Body of pancreas (tissue), 4 donors: ENCODE measurements around the gene PLCD3. TPM values are rescaled to one million over a fixed set of nuclear protein-coding genes. Genes with fewer than 3 reads are reported as not detected.

ENCODE experiments used
- ATAC-seq: fragments of 150-250 bp; one replicate; pipeline ENCODE4 v1.9.1; 2016
- DNase-seq, 4 donors: peaks; one replicate each; pipeline ENCODE4 v3.0.0-alpha.2; 2019
- H3K27ac ChIP-seq, 4 donors: fragments of 200-600 bp; sonication (generic); 1 replicate in 3 of 4; 2 replicates in 1 of 4; pipeline versions ENCODE4 v1.5.1 to v1.6.1; 2016 to 2019; ENCODE audit warnings: mild to moderate bottlenecking in 1 of 4, mixed read lengths in 1 of 4, moderate library complexity in 1 of 4
- H3K27me3 ChIP-seq, 2 donors: fragments of 200-600 bp; sonication (generic); one replicate each; pipeline ENCODE4 v1.6.0; 2016; ENCODE audit warnings: mild to moderate bottlenecking in 1 of 2
- H3K36me3 ChIP-seq, 2 donors: fragments of 200-600 bp; sonication (generic); replicated peaks in 1 of 2; 2 replicates each; pipeline ENCODE4 v1.5.1; 2016; ENCODE audit warnings: low read depth in 2 of 2; ENCODE audit not compliant: insufficient read depth in 1 of 2
- H3K4me1 ChIP-seq: fragments of 200-600 bp; sonication (generic); one replicate; pipeline ENCODE4 v1.6.0; 2016
- H3K4me3 ChIP-seq, 2 donors: fragments of 200-600 bp; sonication (generic); 1 replicate in 1 of 2; 2 replicates in 1 of 2; pipeline ENCODE4 v1.5.1; 2016 to 2019
- H3K9me3 ChIP-seq, 3 donors: fragments of 200-600 bp; sonication (generic); 1 replicate in 2 of 3; 2 replicates in 1 of 3; pipeline ENCODE4 v1.5.1; 2016
- POLR2A ChIP-seq, 3 donors: fragments of 450-650 bp; IDR thresholded peaks; one replicate each; pipeline ENCODE4 v1.6.1; 2016; ENCODE audit warnings: antibody characterized with exemption in 3 of 3, mild to moderate bottlenecking in 2 of 3
- WGBS, 2 donors: methylation state at CpG; one replicate each; pipeline ENCODE4 v1.1.5; 2017; 5-methylcytosine and 5-hydroxymethylcytosine counted together
- intact Hi-C: fragments of 100-400 bp; cut with DNase I; formaldehyde crosslinking; loops from one replicate; pipeline ENCODE4 v1.15.1; 2023
- total RNA-seq, 2 donors: library from RNA; depleted of rRNA; stranded (reverse); fragments of >200 nt; gene quantifications; one replicate each; pipeline ENCODE4 v1.1.0, GENCODE V29; 2016
- TF ChIP-seq, protein P1 (sequence below), 7 experiments: fragments of 450-650 bp in 4 of 7; fragments of 200-600 bp in 3 of 7; sonication (generic) in 3 of 7; IDR thresholded peaks; one replicate each; pipeline ENCODE4 v1.5.1; 2016 to 2019; ENCODE audit warnings: antibody characterized with exemption in 7 of 7

The PLCD3 gene
- total RNA-seq, 2 donors from 2014 or later = 5.4 to 23.4 TPM

DNA sequence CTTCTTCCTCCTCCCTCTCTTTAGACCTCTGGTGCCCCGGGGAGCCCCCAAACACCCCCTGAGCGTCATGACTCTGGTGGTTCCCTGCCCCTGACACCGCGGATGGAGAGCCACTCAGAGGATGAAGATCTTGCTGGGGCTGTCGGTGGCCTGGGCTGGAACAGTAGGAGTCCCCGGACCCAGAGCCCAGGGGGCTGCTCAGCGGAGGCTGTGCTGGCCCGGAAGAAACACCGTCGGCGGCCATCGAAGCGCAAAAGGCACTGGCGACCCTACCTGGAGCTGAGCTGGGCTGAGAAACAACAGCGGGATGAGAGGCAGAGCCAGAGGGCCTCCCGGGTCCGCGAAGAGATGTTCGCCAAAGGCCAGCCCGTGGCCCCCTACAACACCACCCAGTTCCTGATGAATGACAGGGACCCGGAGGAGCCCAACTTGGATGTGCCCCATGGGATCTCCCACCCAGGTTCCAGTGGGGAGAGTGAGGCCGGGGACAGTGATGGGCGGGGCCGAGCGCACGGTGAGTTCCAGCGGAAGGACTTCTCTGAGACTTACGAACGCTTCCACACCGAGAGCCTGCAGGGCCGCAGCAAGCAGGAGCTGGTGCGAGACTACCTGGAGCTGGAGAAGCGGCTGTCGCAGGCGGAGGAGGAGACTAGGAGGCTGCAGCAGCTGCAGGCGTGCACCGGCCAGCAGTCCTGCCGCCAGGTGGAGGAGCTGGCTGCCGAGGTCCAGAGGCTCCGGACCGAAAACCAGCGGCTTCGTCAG lies 36.9 kb upstream of the PLCD3 start:
- Histone ChIP-seq H3K36me3 (no peaks in the 10 kb centered on the region), H3K27me3 (no peaks in the 10 kb centered on the region), H3K4me1 (peaks cover 39% of the 10 kb centered on the region), H3K27ac (no peak overlapping the region), H3K4me3 (no peak overlapping the region), H3K9me3 (no peaks in the 10 kb centered on the region)
- WGBS, 2 donors = 94% methylated on average over 27 to 38 of the region's 43 CpGs
- intact Hi-C loops = no loop called here
- no peak for ATAC-seq
- DNase-seq = no peak
- TF ChIP-seq, protein P1, sequence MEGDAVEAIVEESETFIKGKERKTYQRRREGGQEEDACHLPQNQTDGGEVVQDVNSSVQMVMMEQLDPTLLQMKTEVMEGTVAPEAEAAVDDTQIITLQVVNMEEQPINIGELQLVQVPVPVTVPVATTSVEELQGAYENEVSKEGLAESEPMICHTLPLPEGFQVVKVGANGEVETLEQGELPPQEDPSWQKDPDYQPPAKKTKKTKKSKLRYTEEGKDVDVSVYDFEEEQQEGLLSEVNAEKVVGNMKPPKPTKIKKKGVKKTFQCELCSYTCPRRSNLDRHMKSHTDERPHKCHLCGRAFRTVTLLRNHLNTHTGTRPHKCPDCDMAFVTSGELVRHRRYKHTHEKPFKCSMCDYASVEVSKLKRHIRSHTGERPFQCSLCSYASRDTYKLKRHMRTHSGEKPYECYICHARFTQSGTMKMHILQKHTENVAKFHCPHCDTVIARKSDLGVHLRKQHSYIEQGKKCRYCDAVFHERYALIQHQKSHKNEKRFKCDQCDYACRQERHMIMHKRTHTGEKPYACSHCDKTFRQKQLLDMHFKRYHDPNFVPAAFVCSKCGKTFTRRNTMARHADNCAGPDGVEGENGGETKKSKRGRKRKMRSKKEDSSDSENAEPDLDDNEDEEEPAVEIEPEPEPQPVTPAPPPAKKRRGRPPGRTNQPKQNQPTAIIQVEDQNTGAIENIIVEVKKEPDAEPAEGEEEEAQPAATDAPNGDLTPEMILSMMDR (IDR thresholded peaks at IDR 0.05) = no peak
- no peak for TF ChIP-seq POLR2A (IDR thresholded peaks at IDR 0.05)

DNA sequence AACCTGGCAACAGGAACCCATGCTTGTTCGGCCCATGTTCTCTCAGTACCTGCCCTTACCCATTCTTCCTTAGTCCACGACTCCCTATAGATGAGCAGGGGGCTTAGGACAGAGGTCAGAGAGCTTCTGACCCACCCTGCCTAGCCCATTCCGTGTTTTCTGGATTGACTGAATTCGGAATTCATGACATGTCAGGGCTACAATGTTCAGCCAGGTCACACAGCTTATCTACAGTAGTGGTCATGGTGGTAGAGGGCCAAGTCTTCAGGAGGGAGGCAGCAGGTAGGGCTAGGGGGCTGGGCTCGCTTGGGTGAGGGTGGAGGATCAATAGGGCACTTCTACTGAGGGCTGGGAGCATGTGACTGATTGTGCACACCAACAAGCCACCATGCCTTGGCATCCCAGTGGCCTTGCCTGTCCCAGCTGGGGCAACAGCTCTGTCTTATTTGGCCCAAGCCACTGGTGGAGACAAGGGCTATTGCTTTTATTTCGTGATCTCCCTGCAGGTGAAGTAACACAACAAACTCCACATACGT lies 32.5 kb upstream of the PLCD3 start:
- Histone ChIP-seq H3K27ac (no peak overlapping the region), H3K27me3 (no peaks in the 10 kb centered on the region), H3K9me3 (no peaks in the 10 kb centered on the region), H3K4me3 (no peak overlapping the region), H3K36me3 (no peaks in the 10 kb centered on the region), H3K4me1 (peaks cover 16% of the 10 kb centered on the region)
- ATAC-seq = no peak
- intact Hi-C loops = no loop called here
- WGBS, 2 donors = 88 to 92% methylated on average over 7 of the region's 7 CpGs
- DNase-seq = no peak
- no peak for TF ChIP-seq POLR2A (IDR thresholded peaks at IDR 0.05)
- TF ChIP-seq, protein P1 (IDR thresholded peaks at IDR 0.05) = no peak

DNA sequence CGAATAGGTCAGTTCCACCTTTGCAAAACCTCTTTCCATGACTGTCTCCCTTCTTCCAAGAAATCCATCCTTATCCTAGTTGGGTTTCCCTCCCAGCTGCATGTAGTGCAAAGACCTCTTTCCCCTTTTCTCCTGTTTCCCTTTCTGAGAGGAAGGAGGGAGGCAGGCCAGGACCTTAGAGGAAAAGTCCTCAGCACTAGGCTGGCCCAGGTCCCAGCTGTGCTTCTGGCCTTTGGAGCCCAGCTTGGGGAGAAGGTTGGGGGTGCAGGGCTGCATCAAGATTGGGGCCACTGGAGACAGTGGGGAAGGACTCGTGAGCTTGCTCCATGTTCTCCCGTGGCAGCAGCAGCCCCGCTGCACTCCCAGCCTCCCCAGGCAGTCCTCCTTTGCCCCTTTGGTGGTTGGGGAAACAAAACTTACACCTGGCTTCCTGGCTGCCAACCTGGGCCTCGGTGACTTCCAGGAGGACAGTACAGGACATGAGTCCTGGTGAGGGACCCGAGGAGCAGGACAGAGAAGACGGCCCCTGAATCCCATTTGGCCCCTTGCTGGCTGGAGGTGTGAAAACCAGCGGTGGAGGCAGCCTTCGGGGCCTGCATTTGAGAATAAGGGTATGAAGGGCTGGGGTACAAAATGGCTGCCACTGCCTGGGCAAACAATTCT lies 29.8 kb upstream of the PLCD3 start:
- Histone ChIP-seq H3K4me1 (peaks cover 43% of the 10 kb centered on the region), H3K36me3 (no peaks in the 10 kb centered on the region), H3K27me3 (no peaks in the 10 kb centered on the region), H3K4me3 (no peak overlapping the region), H3K27ac (peak overlapping the region in 3 of 4 donors; percentile 38 to 78 (median 63)), H3K9me3 (no peaks in the 10 kb centered on the region)
- ATAC-seq (no peak), DNase-seq (peak in 3 of 4 donors; percentile 25 to 37 (median 27))
- intact Hi-C loops = no loop called here
- TF ChIP-seq POLR2A (IDR thresholded peaks at IDR 0.05) = no peak
- TF ChIP-seq, protein P1 (IDR thresholded peaks at IDR 0.05) = no peak
- 32 to 45% methylated on average over 7 to 9 of the region's 9 CpGs for WGBS, 2 donors

DNA sequence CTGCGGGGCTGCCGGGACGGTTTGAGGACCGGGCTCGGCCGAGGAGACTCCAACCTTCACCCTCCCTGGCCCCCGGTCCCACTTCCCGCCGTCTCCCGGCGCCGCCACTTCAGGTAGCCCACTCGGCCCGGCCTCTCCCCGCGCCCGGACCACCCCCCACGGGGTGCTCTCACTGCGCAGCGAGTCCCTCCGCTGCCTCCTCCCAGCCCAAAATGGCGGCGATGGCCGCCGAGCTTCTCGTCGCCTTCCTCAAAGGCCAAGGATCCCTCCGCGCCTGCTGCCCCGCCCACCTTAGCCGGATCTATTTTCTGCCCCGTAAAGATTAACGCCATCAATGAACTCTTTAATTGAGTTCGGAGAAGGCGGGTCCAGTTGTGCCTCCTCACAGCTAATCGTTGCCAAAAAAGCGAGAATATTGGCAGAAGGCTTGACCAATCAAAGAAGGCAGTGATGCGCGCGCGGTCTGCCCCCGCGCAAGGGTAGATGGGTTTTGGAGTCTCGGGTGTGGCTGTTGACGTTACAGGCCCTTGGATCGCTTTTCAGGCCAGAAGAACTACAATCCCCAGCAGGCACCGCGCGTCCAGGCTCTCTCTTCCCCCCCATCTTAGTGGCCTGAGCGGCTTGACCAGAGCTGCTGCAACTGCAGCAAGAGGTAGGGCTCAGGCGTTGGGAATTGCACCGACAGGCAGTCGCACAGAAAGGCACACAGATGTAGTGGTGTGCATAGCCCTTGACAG lies 29.1 kb upstream of the PLCD3 start, which contains the start of gene HEXIM2:
Gene HEXIM2 (plus strand): TSS at position 588 of the 737 bp plus-strand sequence. CDS start 919 bp downstream, outside the sequence.
- WGBS, 2 donors = 0% methylated on average over 20 to 53 of the region's 53 CpGs
- ATAC-seq (peak; percentile 96), DNase-seq (peak; percentile 98 to 100 (median 98))
- TF ChIP-seq POLR2A (IDR thresholded peaks at IDR 0.05) = peak; percentile 90 to 97 (median 96)
- TF ChIP-seq, protein P1 (IDR thresholded peaks at IDR 0.05) = no peak
- Histone ChIP-seq H3K27ac (peak within 1 kb of the TSS; percentile 98 to 100 (median 100)), H3K4me1 (peaks cover 43% of the 10 kb centered on the region), H3K36me3 (no peaks in the 10 kb centered on the region), H3K9me3 (no peaks in the 10 kb centered on the region), H3K27me3 (no peaks in the 10 kb centered on the region), H3K4me3 (peak within 1 kb of the TSS; percentile 26 to 64)
- intact Hi-C loops = no loop called here
